Erythroblast (primary cell): Measurements from ENCODE around the gene MAGEF1.

Experiments used
- GATA1 ChIP-seq: IDR thresholded peaks from 2 replicates; pipeline ENCODE4 v1.6.1; 2011; ENCODE audit warnings: low read depth, mild to moderate bottlenecking, control low read depth, low read length, moderate library complexity
- POLR2A ChIP-seq: IDR thresholded peaks from 2 replicates; pipeline ENCODE4 v1.6.1; 2011; ENCODE audit warnings: mild to moderate bottlenecking, low read length

GRCh38 chr3:184738982-184739381 lies 27.1 kb upstream of the MAGEF1 start:
- TF ChIP-seq POLR2A, result no peak
- TF ChIP-seq GATA1, result no peak
